HepG2 (cell line): Measurements from ENCODE around the gene PSMB11. TPM values are rescaled to one million over a fixed set of nuclear protein-coding genes. Genes with fewer than 3 reads are reported as not detected.

Source experiments
- CBX1 ChIP-seq: IDR thresholded peaks from one replicate; pipeline ENCODE4 v1.6.1; 2016; ENCODE audit warnings: antibody characterized with exemption, low read depth
- ETV5 ChIP-seq: IDR thresholded peaks from 2 replicates; pipeline ENCODE4 v1.6.1; 2018; ENCODE audit warnings: missing biosample characterization, missing genetic modification reagents, inconsistent platforms, borderline replicate concordance
- FLYWCH1 ChIP-seq: sonication (generic); formaldehyde crosslinking; IDR thresholded peaks from 2 replicates; pipeline ENCODE4 v1.8.1; 2023; ENCODE audit warnings: mild to moderate bottlenecking, missing genetic modification reagents
- HES4 ChIP-seq: sonication (generic); formaldehyde crosslinking; IDR thresholded peaks from 2 replicates; pipeline ENCODE4 v1.9.0; 2021; ENCODE audit warnings: mild to moderate bottlenecking, missing genetic modification reagents, borderline replicate concordance
- HNRNPH1 ChIP-seq: fragments of 200-400 bp; formaldehyde crosslinking; optimal IDR thresholded peaks from 2 replicates; pipeline ENCODE3; 2017; ENCODE audit warnings: mild to moderate bottlenecking, low read depth, low read length
- KLF9 ChIP-seq: IDR thresholded peaks from 2 replicates; pipeline ENCODE4 v1.6.1; 2016; ENCODE audit warnings: low read depth
- MIER2 ChIP-seq: IDR thresholded peaks from 2 replicates; pipeline ENCODE4 v1.6.1; 2016; ENCODE audit warnings: missing biosample characterization, missing genetic modification reagents
- PTBP1 ChIP-seq: fragments of 200-400 bp; formaldehyde crosslinking; IDR thresholded peaks from 2 replicates; pipeline ENCODE4 v1.6.1; 2018; ENCODE audit warnings: low read length, low read depth; ENCODE audit not compliant: poor library complexity, severe bottlenecking
- SIX4 ChIP-seq: sonication (generic); formaldehyde crosslinking; IDR thresholded peaks from 2 replicates; pipeline ENCODE4 v1.4.0; 2020; ENCODE audit warnings: missing genetic modification reagents
- TGIF2 ChIP-seq: IDR thresholded peaks from 2 replicates; pipeline ENCODE4 v1.6.1; 2016; ENCODE audit warnings: control low read depth, missing compliant biosample characterization
- ZKSCAN1 ChIP-seq: fragments of 150-350 bp; IDR thresholded peaks from 2 replicates; pipeline ENCODE4 v1.6.1; 2014; ENCODE audit warnings: low read length
- ZNF451 ChIP-seq: sonication (generic); formaldehyde crosslinking; IDR thresholded peaks from 2 replicates; pipeline ENCODE4 v1.5.0; 2020; ENCODE audit warnings: mild to moderate bottlenecking, missing genetic modification reagents
- ZNF543 ChIP-seq: sonication (generic); formaldehyde crosslinking; IDR thresholded peaks from 2 replicates; pipeline ENCODE4 v1.4.0; 2020; ENCODE audit warnings: mild to moderate bottlenecking, missing genetic modification reagents
- ZNF546 ChIP-seq: sonication (generic); formaldehyde crosslinking; conservative IDR thresholded peaks from 2 replicates; pipeline ENCODE4 v1.8.1; 2023; ENCODE audit warnings: mild to moderate bottlenecking, missing genetic modification reagents
- ZNF772 ChIP-seq: sonication (generic); formaldehyde crosslinking; IDR thresholded peaks from 2 replicates; pipeline ENCODE4 v1.5.0; 2020; ENCODE audit warnings: mild to moderate bottlenecking, missing genetic modification reagents
- ZNF850 ChIP-seq: sonication (generic); formaldehyde crosslinking; conservative IDR thresholded peaks from 2 replicates; pipeline ENCODE4 v1.9.0; 2021; ENCODE audit warnings: mild to moderate bottlenecking, missing genetic modification reagents
- polyA plus RNA-seq, 8 experiments: library from polyadenylated mRNA; depleted of rRNA in 3 of 8; stranded (reverse) in 7 of 8; unstranded in 1 of 8; fragments of >200 nt; fragmentation: Illumina TruSeq in 4 of 8; extraction: Trizol in 4 of 8; gene quantifications; 2 replicates each; pipeline versions ENCODE4 v1.2.1 to v1.2.3, GENCODE V29; 2011 to 2016; ENCODE audit warnings: low read depth in 4 of 8, missing spikeins in 1 of 8, mixed read lengths in 1 of 8; ENCODE audit not compliant: insufficient read depth in 1 of 8
- total RNA-seq, 5 experiments: library from RNA; depleted of rRNA; stranded (reverse); fragments of >200 nt; fragmentation: Illumina TruSeq; extraction: Trizol; gene quantifications; 2 replicates each; pipeline ENCODE4 v1.2.3, GENCODE V29; 2016; ENCODE audit warnings: low read depth in 1 of 5
- TF ChIP-seq, protein P1 (sequence below): sonication (generic); formaldehyde crosslinking; IDR thresholded peaks from 2 replicates; pipeline ENCODE4 v1.8.1; 2022; ENCODE audit warnings: low read depth, mild to moderate bottlenecking, missing genetic modification reagents
- TF ChIP-seq, protein P2 (sequence below): sonication (generic); IDR thresholded peaks from 2 replicates; pipeline ENCODE4 v1.6.1; 2016; ENCODE audit warnings: low read depth, borderline replicate concordance
- TF ChIP-seq, protein P3 (sequence below): sonication (generic); formaldehyde crosslinking; IDR thresholded peaks from 2 replicates; pipeline ENCODE4 v1.5.0; 2020; ENCODE audit warnings: missing genetic modification reagents
- TF ChIP-seq, protein P4 (sequence below): sonication (generic); formaldehyde crosslinking; conservative IDR thresholded peaks from 2 replicates; pipeline ENCODE4 v1.8.0; 2022; ENCODE audit warnings: low read depth, missing genetic modification reagents
- TF ChIP-seq, protein P5 (sequence below), 2 experiments: sonication (generic) in 1 of 2; formaldehyde crosslinking in 1 of 2; IDR thresholded peaks; 2 replicates each; pipeline versions ENCODE4 v1.5.1 to v1.6.1; 2011 to 2020; ENCODE audit warnings: borderline replicate concordance in 1 of 2, low read depth in 1 of 2, low read length in 1 of 2, mild to moderate bottlenecking in 1 of 2, missing genetic modification reagents in 1 of 2, moderate library complexity in 1 of 2

PSMB11 gene
- total and polyA plus RNA-seq, 2 of the 13 experiments (the other 11 are each of a cell fraction or from before 2014, with no cell fraction given), result not detected

DNA sequence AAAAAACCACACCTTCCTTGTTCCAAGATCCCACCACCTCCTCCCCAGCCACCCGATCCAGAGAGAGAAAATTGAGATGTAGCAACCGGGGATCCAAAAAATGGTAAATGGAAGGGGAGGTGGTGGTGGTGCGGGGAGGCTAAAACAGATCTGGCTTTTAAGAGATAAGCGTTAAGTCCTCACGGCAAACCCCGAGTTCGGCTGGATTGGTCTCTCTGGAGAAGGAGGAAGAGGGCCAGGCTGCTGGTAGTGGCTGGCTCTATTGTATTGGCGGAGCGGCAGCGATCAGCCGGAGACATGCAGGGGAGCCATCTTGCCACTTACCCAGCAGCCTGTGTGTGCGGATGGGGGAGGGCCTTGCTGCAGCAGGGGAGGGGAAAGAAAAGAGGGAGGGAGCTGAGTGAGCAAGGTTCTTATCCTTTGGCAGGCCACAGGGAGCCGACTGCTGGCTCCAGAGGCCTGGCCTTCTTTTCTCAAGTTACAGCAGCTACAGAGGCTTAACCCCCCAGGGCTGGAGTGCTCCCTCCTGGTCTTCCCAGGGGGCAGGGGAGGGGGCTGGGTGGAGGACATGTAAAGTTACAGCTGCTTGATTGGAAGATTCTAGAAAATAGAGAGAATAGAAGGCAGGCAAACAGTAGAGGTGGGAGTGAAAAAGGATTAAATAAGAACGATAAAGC is 29.4 kb downstream of the PSMB11 start (continued):
- TF ChIP-seq, protein P1, sequence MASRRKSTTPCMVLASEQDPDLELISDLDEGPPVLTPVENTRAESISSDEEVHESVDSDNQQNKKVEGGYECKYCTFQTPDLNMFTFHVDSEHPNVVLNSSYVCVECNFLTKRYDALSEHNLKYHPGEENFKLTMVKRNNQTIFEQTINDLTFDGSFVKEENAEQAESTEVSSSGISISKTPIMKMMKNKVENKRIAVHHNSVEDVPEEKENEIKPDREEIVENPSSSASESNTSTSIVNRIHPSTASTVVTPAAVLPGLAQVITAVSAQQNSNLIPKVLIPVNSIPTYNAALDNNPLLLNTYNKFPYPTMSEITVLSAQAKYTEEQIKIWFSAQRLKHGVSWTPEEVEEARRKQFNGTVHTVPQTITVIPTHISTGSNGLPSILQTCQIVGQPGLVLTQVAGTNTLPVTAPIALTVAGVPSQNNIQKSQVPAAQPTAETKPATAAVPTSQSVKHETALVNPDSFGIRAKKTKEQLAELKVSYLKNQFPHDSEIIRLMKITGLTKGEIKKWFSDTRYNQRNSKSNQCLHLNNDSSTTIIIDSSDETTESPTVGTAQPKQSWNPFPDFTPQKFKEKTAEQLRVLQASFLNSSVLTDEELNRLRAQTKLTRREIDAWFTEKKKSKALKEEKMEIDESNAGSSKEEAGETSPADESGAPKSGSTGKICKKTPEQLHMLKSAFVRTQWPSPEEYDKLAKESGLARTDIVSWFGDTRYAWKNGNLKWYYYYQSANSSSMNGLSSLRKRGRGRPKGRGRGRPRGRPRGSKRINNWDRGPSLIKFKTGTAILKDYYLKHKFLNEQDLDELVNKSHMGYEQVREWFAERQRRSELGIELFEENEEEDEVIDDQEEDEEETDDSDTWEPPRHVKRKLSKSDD (CRISPR knock-in tag), result no peak
- TF ChIP-seq SIX4 (CRISPR knock-in tag) (no peak; the same call in 1 of the 2 replicates), MIER2 (peak; percentile 56; the same call in 1 of the 2 replicates), CBX1 (peak; percentile 43), ZNF543 (CRISPR knock-in tag) (peak; percentile 65; the same call in 1 of the 2 replicates), ZNF850 (no peak), PTBP1 (peak; percentile 95), ETV5 (peak; percentile 57; the same call in 1 of the 2 replicates), HES4 (peak; percentile 89), TGIF2 (CRISPR knock-in tag) (no peak), ZNF772 (CRISPR knock-in tag) (peak; percentile 23; the same call in 1 of the 2 replicates), ZNF451 (peak; percentile 90), HNRNPH1 (no peak), FLYWCH1 (CRISPR knock-in tag) (peak; percentile 78; the same call in 1 of the 2 replicates), ZKSCAN1 (0 out of 2 replicates have a peak, but pooled peaks have one; percentile 53), KLF9 (CRISPR knock-in tag) (0 out of 2 replicates have a peak, but pooled peaks have one; percentile 48), ZNF546 (CRISPR knock-in tag) (no peak)
- TF ChIP-seq, protein P2, sequence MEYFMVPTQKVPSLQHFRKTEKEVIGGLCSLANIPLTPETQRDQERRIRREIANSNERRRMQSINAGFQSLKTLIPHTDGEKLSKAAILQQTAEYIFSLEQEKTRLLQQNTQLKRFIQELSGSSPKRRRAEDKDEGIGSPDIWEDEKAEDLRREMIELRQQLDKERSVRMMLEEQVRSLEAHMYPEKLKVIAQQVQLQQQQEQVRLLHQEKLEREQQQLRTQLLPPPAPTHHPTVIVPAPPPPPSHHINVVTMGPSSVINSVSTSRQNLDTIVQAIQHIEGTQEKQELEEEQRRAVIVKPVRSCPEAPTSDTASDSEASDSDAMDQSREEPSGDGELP, result no peak; the same call in 1 of the 2 replicates
- TF ChIP-seq, protein P3, sequence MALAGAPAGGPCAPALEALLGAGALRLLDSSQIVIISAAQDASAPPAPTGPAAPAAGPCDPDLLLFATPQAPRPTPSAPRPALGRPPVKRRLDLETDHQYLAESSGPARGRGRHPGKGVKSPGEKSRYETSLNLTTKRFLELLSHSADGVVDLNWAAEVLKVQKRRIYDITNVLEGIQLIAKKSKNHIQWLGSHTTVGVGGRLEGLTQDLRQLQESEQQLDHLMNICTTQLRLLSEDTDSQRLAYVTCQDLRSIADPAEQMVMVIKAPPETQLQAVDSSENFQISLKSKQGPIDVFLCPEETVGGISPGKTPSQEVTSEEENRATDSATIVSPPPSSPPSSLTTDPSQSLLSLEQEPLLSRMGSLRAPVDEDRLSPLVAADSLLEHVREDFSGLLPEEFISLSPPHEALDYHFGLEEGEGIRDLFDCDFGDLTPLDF, result no peak
- TF ChIP-seq, protein P4, sequence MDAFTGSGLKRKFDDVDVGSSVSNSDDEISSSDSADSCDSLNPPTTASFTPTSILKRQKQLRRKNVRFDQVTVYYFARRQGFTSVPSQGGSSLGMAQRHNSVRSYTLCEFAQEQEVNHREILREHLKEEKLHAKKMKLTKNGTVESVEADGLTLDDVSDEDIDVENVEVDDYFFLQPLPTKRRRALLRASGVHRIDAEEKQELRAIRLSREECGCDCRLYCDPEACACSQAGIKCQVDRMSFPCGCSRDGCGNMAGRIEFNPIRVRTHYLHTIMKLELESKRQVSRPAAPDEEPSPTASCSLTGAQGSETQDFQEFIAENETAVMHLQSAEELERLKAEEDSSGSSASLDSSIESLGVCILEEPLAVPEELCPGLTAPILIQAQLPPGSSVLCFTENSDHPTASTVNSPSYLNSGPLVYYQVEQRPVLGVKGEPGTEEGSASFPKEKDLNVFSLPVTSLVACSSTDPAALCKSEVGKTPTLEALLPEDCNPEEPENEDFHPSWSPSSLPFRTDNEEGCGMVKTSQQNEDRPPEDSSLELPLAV (CRISPR knock-in tag), result no peak
- TF ChIP-seq, protein P5, sequence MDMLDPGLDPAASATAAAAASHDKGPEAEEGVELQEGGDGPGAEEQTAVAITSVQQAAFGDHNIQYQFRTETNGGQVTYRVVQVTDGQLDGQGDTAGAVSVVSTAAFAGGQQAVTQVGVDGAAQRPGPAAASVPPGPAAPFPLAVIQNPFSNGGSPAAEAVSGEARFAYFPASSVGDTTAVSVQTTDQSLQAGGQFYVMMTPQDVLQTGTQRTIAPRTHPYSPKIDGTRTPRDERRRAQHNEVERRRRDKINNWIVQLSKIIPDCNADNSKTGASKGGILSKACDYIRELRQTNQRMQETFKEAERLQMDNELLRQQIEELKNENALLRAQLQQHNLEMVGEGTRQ (IDR thresholded peaks at IDR 0.05; ENCODE audit: low read depth, low read length), result no peak
- TF ChIP-seq, protein P5 (CRISPR knock-in tag; IDR thresholded peaks at IDR 0.05; ENCODE audit: borderline replicate concordance), result peak; percentile 15; the same call in 1 of the 2 replicates
